GM21576 (cell line): ENCODE results near the gene ODAD3.
"Not testable (repeated sequence)": the region's sequence is repeated elsewhere in the genome, so short reads cannot be mapped to it uniquely, and the experiment has no call there.

Source experiments
- ATAC-seq: cut with Tn5 transposase; IDR thresholded peaks from one replicate; pipeline ENCODE4 v1.9.1; 2021; ENCODE audit warnings: mild to moderate bottlenecking, moderate library complexity; ENCODE audit not compliant: unreplicated experiment

ODAD3 gene

GRCh38 chr19:11408591-11408990 lies 26.3 kb downstream of the ODAD3 start:
- no peak for ATAC-seq

GRCh38 chr19:11406703-11407236 lies 28.2 kb downstream of the ODAD3 start:
- not testable (repeated sequence) for ATAC-seq

- ATAC-seq, result no peak
Measured at GRCh38 chr19:11405846-11406643, 28.9 kb downstream of the ODAD3 start.

DNA sequence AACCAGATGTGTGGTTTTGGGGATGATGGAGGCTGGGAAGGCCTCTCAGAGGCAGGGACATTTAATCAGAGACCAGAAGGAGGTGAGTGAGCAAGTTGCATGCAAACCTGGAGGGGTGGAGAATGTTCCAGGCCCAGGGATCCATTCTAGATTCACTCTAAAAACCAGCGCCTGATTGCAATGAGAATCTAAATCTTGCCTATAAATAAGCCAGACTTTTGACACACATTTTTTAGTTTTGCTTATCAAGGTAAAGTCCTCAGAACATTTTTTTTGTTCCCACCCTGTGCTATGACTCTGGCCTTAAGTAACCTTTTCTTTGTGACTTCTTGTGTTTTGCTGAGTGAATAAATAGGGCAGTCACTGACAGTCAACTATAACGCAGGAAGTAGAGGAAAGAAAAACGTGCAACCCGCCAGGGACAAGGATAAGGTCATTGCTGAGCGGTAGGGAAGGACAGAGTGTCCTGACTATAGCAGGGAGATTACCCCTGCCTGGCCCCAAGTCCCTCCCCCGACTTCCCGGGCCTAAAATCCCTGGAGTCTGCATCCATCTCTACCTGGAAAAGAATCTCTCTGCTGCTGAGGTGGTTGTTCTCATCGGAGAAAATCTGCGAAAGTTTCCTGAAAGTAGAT lies 30.2 kb downstream of the ODAD3 start:
- ATAC-seq, result no peak

DNA sequence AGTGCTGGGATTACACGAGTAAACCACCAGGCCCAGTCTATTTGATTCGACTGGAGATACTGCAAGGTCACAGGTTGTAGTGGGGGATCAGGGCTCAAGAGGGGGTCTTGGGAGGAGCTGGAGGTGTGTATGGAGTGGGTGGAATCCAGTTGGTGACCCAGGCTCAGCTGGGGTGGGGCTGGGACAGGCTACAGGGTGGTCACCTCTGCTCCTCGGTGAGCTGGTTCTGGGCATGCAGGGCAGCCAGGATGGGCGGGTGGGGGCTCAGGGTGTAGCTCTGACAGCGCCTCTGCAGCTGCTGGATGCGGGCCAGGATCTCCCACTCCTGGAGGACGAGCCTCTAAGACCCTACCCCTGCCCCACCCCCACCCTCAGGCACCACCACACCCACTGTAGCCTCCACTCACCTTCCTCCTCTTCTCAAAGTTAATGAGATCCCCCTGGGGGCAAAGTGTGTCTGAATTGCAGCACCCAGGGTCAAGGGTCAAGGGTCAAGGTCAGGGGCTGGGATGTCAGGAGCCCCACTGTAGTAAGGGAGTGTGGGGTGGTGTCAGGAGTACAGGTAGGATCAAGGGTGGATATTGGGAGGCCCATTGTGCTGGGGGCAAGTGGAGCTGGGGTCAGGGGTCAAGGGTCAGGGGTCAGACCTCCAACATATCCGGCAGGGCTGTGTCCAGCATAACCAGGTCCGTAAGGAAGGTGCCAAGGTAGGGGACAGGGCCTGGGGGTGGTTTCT lies 32.9 kb downstream of the ODAD3 start:
- no peak for ATAC-seq

DNA sequence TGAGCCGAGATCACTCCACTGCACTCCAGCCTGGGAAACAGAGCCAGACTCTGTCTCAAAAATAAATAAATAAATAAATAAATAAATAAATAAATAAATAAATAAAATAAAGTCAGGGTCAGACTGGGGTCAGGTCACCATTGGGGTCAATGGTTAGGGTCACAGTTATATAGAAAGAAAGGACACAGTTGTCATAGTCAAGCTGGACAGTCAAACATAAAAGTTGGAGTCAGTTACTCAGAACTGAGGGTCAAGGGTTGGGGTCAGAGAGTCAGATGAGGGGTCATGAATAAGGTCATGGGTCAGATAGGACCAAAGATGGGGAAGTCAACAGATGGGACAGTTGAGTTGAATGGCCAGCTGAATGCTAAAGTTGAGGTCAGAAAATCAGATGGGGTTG lies 34.1 kb downstream of the ODAD3 start:
- ATAC-seq, result no peak

DNA sequence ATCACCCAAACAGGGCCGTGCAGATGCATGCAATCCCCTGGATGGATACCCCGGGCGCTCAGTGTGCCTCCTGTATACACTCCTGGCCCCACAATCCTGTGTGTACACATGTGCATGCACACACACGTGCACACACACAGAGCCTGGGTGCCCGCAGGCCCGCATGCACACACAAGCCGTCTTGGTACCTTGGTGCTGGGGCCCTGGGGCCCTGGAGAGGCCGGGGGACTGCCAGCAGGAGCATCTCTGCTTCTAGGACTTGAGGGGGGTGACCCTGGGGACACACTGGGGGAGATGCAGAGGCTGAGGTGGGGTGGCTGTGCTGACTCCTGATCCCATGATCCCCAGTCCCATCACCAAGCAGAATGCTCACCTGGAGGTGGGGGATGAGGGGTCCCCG lies 35.3 kb downstream of the ODAD3 start:
- no peak for ATAC-seq

DNA sequence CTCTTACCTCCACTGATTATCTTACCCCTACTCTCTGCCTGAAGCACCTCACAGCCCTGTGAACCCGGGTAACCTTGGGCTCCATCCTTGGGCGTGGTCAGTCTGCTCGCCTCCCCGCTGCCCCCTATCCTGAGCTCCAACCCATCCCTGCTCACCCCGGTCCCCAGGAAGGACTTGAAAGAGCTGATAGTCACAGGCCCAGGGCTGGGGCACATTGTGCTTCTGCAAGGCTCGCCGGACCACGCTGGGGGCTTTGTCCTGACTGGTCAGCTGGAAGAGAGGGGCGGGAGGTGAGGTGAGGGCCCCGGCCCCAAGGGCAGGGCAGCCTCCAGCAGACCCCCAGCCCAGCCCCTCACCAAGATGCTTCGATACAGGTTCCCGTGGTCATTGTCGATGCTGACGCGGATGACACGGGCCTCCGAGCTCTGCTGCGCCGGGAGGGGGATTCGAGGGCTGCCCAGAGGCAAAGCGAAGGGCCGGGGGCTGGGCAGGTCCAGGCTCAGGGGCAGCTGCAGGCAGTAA lies 37.8 kb downstream of the ODAD3 start:
- no peak for ATAC-seq

DNA sequence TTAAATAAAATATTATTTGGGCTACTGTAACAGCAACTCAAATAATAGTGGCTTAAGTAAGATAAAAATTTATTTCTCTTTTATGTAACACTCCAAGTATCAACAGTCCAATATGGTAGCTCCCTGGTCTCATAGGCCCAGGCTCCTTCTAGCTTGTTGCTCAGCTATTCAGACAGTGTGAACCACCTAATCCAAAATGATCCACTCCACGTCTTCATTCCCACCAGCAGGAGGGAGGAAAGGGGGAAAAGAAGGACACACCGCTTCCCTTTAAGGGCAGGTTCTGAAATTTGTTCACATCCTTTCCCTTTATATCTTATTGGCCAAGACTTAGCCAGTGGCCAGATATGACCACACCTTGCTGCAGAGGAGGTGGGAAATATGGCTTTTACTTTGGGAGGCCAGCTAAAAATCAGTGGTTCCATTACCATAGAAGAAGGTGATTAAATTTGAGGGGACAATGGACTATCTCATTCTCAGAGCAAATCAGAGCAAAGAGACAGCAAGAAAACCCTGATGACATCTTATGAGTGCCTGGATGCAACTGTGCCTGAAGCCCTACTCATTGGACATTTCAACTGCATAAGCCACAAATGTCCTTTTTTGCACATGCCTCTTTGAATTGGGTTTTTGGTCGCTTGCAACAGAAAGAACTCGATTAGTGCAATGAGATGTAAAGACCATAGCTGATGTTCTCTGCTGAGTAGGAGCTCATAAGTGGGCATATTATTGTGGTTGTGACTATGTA lies 43.8 kb downstream of the ODAD3 start:
- ATAC-seq, result no peak

DNA sequence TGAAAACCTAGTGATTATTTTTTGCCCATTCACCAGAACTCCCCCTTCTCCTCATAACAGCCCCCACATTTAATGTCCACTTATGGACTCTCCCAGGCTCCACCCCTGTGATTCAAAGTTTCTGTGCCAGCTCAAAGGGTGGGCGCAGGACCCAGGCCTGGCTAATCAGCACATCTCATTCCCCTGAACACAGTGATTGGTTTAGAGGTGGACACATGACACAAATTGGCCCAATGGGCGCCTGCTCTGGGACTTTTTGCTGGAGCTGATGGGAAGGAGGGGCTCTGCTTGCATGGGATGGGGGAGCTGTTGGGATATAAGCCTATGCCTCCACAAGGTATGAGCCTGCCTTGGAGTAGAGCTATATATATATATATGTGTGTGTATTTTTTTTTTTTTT lies 44.6 kb downstream of the ODAD3 start:
- ATAC-seq, result no peak

- ATAC-seq, result no peak
Measured at GRCh38 chr19:11387162-11388034, 47.5 kb downstream of the ODAD3 start.

GRCh38 chr19:11384778-11385129 lies 50.2 kb downstream of the ODAD3 start:
- ATAC-seq, result no peak

DNA sequence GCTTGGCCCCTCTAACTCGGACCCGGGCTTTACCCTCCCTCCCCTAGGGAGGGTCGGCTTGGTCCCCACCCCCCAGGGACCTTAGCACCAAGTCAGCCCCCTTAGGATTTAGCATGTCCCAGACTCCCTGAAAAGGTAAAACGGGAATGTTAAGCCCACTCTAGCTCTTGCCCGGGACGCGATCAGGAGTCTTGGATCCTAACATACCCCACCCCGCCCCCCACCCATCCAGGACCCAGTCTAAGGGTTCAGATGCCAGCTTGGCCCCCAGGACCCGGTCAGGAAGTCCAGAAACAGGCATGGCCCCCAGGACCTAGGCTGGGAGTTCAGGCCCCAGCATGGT lies 51.2 kb downstream of the ODAD3 start:
- no peak for ATAC-seq

DNA sequence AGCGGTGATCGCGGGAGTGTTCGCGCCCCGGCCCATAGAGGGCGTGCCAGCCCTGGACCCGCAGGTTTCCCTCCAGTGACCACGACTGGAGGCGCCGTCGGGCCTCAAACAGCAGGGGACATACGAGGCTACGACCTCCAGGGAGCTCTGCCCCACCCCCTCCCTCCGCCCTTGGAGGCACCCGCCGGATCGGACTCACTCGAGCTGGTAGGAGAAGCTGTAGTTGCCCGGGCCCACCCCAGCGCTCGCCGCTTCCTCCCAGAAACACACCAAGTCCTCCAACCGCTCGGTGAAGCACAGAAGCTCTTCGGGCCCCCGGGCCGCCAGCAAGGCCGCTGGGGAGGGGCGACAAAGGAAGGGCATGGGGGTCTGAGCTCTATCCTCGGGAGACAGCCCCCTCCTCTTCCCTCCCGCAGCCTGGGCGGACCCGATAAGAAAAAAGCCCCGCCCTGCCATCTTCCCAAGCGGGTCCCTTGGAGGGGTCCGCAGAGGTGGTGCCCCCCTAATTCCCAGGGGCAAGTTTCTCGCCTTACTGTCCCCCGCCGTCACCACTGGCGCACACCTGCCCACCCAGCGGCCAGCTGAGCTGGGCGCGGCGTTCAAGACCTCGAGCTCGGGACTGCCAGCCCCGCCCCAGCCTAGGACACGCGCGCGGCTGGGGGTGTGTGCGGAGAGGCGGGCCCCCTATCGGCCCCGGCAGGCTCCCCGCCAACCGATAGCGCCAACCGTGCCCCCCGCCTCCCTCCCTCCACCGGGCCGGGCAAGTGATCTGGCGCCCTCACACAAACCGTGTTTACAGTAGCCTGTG lies 51.8 kb downstream of the ODAD3 start:
- no peak for ATAC-seq

GRCh38 chr19:11380653-11381537 lies 54.0 kb downstream of the ODAD3 start:
- peak; percentile 70 for ATAC-seq

DNA sequence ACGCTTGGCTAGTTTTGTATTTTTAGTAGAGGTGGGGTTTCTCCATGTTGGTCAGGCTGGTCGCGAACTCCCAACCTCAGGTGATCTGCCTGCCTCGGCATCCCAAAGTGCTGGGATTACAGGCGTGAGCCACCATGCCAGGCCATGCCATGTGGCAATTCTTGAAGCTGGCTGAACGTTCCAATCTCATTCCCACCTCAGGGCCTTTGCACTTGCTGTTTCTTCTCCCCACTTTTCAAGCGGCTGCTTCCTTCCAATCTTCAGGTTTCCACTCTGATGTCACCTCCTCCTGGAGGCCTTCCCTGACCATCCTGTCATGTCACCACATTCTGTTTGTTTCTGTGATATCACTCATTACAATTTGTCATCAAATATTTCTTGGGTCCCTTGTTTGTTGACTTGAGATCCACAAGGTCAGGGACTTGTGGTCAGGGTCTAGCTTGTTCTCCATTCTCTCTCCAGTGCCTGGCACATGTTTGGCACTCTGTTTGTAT lies 55.0 kb downstream of the ODAD3 start:
- no peak for ATAC-seq

GRCh38 chr19:11379269-11379845 lies 55.6 kb downstream of the ODAD3 start:
- not testable (repeated sequence) for ATAC-seq
